Kidney epithelial cell (primary cell): ENCODE data around the gene IL23A. TPM values are rescaled to one million over a fixed set of nuclear protein-coding genes. Genes with fewer than 3 reads are reported as not detected.
"Not testable (repeated sequence)": the region's sequence is repeated elsewhere in the genome, so short reads cannot be mapped to it uniquely, and the experiment has no call there.

Experiments
- DNase-seq: peaks from one replicate; pipeline ENCODE4 v3.0.0-alpha.2; 2010; ENCODE audit warnings: low read depth
- H3K27me3 ChIP-seq: 2 replicates; pipeline ENCODE4 v1.6.0; 2011; ENCODE audit warnings: low read length; ENCODE audit not compliant: control insufficient read depth, insufficient read depth
- H3K36me3 ChIP-seq: 2 replicates; pipeline ENCODE4 v1.5.1; 2011; ENCODE audit warnings: low read length; ENCODE audit not compliant: control insufficient read depth, insufficient read depth
- H3K4me3 ChIP-seq: 2 replicates; pipeline ENCODE4 v1.5.1; 2011; ENCODE audit warnings: low read depth, mild to moderate bottlenecking, control low read depth, low read length
- total RNA-seq: library from RNA; depleted of rRNA; stranded (reverse); fragments of >200 nt; gene quantifications from 2 replicates; pipeline ENCODE4 v1.2.3, GENCODE V29; 2015
- TF ChIP-seq, protein P1 (sequence below): IDR thresholded peaks from 2 replicates; pipeline ENCODE4 v1.5.1; 2011; ENCODE audit warnings: mild to moderate bottlenecking, moderate library complexity, low read length, control low read depth, inconsistent platforms; ENCODE audit not compliant: insufficient read depth, poor library complexity, severe bottlenecking

IL23A gene
- total RNA-seq, 1 donor from 2014 or later: 33.6 TPM

DNA sequence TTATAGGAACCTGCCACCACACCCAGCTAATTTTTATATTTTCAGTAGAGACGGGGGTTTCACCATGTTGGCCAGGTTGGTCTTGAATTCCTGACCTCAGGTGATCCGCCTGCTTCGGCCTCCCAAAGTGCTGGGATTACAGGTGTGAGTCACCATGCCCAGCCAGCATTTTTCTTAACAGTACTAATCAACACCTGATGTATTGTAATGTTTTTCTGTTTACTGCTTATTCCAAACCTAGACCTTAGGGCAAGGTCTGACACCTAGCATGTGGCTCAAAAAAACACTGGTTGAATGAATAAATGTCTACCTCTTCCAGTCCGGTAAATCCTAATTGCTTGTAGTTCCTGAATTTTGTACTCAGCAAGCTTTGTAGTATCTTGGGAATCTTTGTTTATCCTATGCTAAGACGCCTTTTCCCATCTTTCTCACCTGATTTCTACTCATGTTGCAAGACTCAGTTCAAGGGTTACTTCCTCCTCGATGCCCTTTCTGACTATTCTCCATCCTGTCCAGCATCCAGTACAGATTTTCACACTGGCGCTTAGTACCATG is 7.7 kb upstream of the IL23A start:
- no peak for DNase-seq
- no peaks in the 10 kb centered on the region for H3K36me3 ChIP-seq
- H3K4me3 ChIP-seq: no peak overlapping the region
- TF ChIP-seq, protein P1, sequence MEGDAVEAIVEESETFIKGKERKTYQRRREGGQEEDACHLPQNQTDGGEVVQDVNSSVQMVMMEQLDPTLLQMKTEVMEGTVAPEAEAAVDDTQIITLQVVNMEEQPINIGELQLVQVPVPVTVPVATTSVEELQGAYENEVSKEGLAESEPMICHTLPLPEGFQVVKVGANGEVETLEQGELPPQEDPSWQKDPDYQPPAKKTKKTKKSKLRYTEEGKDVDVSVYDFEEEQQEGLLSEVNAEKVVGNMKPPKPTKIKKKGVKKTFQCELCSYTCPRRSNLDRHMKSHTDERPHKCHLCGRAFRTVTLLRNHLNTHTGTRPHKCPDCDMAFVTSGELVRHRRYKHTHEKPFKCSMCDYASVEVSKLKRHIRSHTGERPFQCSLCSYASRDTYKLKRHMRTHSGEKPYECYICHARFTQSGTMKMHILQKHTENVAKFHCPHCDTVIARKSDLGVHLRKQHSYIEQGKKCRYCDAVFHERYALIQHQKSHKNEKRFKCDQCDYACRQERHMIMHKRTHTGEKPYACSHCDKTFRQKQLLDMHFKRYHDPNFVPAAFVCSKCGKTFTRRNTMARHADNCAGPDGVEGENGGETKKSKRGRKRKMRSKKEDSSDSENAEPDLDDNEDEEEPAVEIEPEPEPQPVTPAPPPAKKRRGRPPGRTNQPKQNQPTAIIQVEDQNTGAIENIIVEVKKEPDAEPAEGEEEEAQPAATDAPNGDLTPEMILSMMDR: no peak
- no peaks in the 10 kb centered on the region for H3K27me3 ChIP-seq

DNA sequence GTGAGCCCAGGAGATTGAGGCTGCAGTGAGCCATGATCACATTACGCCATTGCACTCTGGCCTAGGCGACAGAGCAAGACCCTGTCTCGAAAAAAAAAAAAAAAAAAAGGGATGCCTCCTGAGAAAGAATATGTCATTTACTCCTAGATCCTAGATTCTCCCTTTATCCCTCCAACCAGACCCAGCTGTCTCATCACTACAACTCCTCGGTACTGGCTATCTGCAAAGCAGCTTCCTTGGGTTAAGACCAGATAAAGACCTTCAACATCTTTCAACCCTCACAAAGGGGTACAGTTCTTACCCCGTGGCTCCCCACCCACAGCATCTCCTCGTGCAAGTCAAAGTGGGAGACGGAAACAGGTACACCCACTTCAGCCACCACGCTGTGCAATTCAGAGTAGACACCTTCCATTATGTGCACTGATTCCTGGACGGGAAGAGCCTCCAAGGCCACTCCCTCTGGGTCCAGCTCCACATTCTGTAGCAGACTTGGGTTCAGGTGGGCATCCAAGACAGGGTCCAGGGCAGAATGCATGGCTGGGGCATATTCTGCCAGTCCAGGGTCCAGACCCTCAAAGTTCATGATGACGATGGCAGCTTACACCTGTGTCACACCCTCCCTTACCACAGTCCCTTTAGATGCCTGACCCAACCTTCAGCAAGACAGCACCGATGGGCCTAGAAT is 6.0 kb upstream of the IL23A start:
- no peaks in the 10 kb centered on the region for H3K36me3 ChIP-seq
- TF ChIP-seq, protein P1: no peak
- peak overlapping the region; percentile 56 for H3K4me3 ChIP-seq
- DNase-seq: no peak
- no peaks in the 10 kb centered on the region for H3K27me3 ChIP-seq

DNA sequence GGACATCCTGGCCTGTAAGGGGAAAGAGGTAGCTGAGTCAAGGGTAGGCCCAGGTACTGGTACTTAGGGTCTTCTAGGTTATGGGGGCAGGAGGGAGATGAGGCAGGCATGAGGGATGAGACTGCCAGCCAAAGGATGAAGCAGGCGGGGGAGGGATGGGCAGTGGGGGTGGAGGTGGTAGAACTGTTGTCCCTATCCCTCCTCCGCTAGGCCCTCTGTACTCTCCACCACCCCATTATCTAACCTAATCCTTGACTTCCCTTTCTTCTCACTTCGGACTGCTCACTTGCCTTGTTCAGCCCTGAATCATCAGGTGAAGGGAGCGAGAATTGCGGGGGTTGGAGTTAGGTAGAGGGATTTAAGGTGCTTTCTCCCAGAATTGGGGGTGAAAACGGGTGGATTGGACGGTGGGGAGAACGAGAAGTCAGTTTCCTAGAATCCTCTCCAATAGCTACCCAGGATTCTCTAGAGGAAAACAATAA is 5.4 kb upstream of the IL23A start:
- no peak for DNase-seq
- TF ChIP-seq, protein P1: no peak
- Histone ChIP-seq H3K4me3 (peak overlapping the region; percentile 56), H3K36me3 (no peaks in the 10 kb centered on the region), H3K27me3 (no peaks in the 10 kb centered on the region)

DNA sequence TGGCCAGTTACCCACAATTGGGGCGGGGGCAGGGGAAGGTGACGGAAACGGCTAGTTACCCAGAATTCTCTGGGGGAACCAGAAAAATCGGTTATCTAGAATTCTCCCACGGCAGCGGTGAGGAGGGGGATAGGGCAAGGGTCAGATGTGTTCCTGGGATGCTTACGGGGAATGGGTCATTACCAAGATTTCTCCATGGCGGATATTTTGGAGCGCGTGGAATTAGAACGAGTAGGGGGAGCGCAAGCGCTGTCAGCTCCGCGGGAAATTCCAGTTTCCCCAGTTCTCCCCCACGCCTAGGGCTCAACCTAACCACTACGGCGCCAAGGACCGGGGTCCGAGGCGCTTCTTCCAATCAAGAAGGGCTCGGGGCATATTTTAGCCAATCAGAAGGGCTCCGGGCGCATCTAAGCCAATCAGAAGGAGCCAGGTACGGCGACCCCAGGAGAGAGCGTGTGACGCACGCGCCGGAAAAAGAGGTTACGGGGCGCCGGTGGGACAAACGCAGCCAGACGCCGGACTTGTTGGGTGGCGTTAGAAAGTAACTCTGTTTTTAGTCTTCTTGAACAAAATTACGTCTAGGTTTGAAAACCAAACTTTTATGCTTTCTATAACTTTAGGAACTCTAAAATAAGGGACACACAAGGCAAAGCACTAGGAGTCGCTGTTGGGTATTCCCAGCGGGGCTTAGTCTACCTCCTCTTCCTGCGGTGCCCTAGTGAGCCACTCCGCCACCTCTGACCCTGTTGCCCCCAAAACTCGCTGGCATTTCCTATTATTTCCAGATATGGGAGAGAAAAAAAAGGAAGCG is 4.8 kb upstream of the IL23A start, which contains the start of gene PAN2:
Gene PAN2 (minus strand): TSS at position 322 of the 811 bp plus-strand sequence. CDS start 906 bp downstream, outside the sequence.
- Histone ChIP-seq H3K36me3 (no peaks in the 10 kb centered on the region), H3K4me3 (peak within 1 kb of the TSS; percentile 56), H3K27me3 (no peaks in the 10 kb centered on the region)
- TF ChIP-seq, protein P1: peak; percentile 78
- peak; percentile 94 for DNase-seq

DNA sequence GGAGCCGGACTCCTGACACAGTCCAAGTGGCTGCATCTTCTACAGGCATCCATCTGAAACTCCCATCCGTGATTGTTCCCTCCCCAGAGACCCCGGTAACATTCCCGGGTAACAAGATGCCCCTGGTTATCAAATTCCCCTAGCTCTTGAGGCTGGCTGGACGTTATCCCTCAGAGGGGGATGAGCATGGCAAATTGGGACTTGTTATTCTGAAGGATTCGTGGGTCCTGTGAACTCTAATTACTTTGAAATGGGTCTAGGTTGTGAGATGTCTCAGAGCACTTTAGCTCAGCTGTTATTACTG is 4.2 kb upstream of the IL23A start:
- no peaks in the 10 kb centered on the region for H3K27me3 ChIP-seq
- H3K4me3 ChIP-seq: peak overlapping the region; percentile 56
- TF ChIP-seq, protein P1: no peak
- no peak for DNase-seq
- H3K36me3 ChIP-seq: no peaks in the 10 kb centered on the region

DNA sequence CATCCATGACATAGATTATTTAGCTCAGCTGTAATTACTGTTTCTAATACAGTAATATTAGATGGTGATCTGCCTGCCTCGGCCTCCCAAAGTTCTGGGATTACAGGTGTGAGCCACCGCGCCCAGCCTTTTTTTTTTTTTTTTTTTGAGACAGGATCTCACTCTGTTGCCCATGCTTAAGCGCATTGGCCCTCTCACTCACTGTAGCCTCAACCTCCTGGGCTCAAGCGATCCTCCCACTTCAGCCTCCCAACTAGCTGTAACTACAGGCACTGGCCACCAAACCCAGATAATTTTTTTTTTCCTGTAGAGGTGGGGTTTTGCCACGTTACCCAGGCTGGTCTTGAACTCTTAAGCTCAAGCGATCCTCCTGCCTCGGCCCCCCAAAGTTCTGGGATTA is 3.2 kb upstream of the IL23A start:
- H3K27me3 ChIP-seq, H3K4me3 ChIP-seq, H3K36me3 ChIP-seq, DNase-seq: not testable (repeated sequence)
